ENCODE measurements around the gene PARP14. TPM values are rescaled to one million over a fixed set of nuclear protein-coding genes. Genes with fewer than 3 reads are reported as not detected.

Gene PARP14
- total RNA-seq, 1 experiment from 2014 or later = 46.0 TPM

GRCh38 chr3:122695927-122696561 lies 15.4 kb downstream of the PARP14 start:
- TF ChIP-seq TCF7L2 (IDR thresholded peaks at IDR 0.05; ENCODE audit: low read depth, low read length) (no peak), SIN3A (IDR thresholded peaks at IDR 0.05; ENCODE audit: borderline replicate concordance, insufficient read depth, low read depth, low read length) (no peak)
- Histone ChIP-seq H3K36me3 (ENCODE audit: control insufficient read depth, insufficient read depth, low read length) (peaks cover 2% of the 10 kb centered on the region; the same call in 1 of the 2 replicates), H3K4me3 (ENCODE audit: low read depth in 2 of 2, low read length in 2 of 2) (no peak overlapping the region), H3K4me1 (ENCODE audit: control insufficient read depth, insufficient read depth, low read length) (peaks cover 5% of the 10 kb centered on the region), H3K9me3 (ENCODE audit: control insufficient read depth, insufficient read depth, low read depth, low read length) (no peaks in the 10 kb centered on the region), H3K27ac (ENCODE audit: low read length) (no peak overlapping the region), H3K27me3 (ENCODE audit: control insufficient read depth, insufficient read depth, low read length) (no peaks in the 10 kb centered on the region)
- BruUV-seq (replicated peaks) = no TSS peak
- ATAC-seq = no peak
- in situ Hi-C loops (cut with HindIII; ENCODE audit: low pct_unique_long_range_greater_than_20kb, low sequenced_read_pairs) (no loop called here), intact Hi-C loops (cut with micrococcal nuclease; ENCODE audit: unreplicated experiment) (no loop called here)
- CTCF ChIA-PET = no interaction called here
- no peak for DNase-seq (ENCODE audit: low read depth, low spot score)
- POLR2A ChIA-PET = interaction anchor here (0.6 kb wide), 1 partner anchor 836 kb away, joined by 3 read pairs; no protein-coding TSS in a partner anchor

- intact Hi-C loops (cut with micrococcal nuclease; ENCODE audit: unreplicated experiment) = no loop called here
- CTCF ChIA-PET = no interaction called here
- no peak overlapping the region for H3K4me3 ChIP-seq (ENCODE audit: low read depth in 2 of 2, low read length in 2 of 2)
- TF ChIP-seq SIN3A (IDR thresholded peaks at IDR 0.05; ENCODE audit: borderline replicate concordance, insufficient read depth, low read depth, low read length) = no peak
- no peak for TF ChIP-seq POLR2AphosphoS5 (IDR thresholded peaks at IDR 0.05; ENCODE audit: low read depth, low read length)
- no peak for TF ChIP-seq CTCF (IDR thresholded peaks at IDR 0.05)
- no peak for TF ChIP-seq TCF7L2 (IDR thresholded peaks at IDR 0.05; ENCODE audit: low read depth, low read length)
- TF ChIP-seq REST (IDR thresholded peaks at IDR 0.05; ENCODE audit: insufficient read depth in 1 of 2, low read depth in 2 of 2, low read length in 1 of 2) = no peak
- no peak overlapping the region for H3K27ac ChIP-seq (ENCODE audit: low read length)
- ATAC-seq = no peak
- no peaks in the 10 kb centered on the region for H3K9me3 ChIP-seq (ENCODE audit: control insufficient read depth, insufficient read depth, low read depth, low read length)
- in situ Hi-C loops (cut with HindIII; ENCODE audit: low pct_unique_long_range_greater_than_20kb, low sequenced_read_pairs) = no loop called here
- no peaks in the 10 kb centered on the region for H3K4me1 ChIP-seq (ENCODE audit: control insufficient read depth, insufficient read depth, low read length)
- no peak for DNase-seq (ENCODE audit: low read depth, low spot score)
- H3K36me3 ChIP-seq (ENCODE audit: control insufficient read depth, insufficient read depth, low read length) = 0 out of 2 replicates have a peak, but pooled peaks cover 2% of the 10 kb centered on the region
- BruUV-seq (replicated peaks) = no TSS peak
- H3K27me3 ChIP-seq (ENCODE audit: control insufficient read depth, insufficient read depth, low read length) = no peaks in the 10 kb centered on the region
- POLR2A ChIA-PET = no interaction called here
Measured at GRCh38 chr3:122697952-122698620, 17.4 kb downstream of the PARP14 start.

- CTCF ChIA-PET = no interaction called here
- no peaks in the 10 kb centered on the region for H3K27me3 ChIP-seq (ENCODE audit: control insufficient read depth, insufficient read depth, low read length)
- H3K9me3 ChIP-seq (ENCODE audit: control insufficient read depth, insufficient read depth, low read depth, low read length) = no peaks in the 10 kb centered on the region
- POLR2A ChIA-PET = interaction anchor here (0.7 kb wide), 1 partner anchor 215 kb away, joined by 3 read pairs; no protein-coding TSS in a partner anchor
- ATAC-seq = no peak
- H3K36me3 ChIP-seq (ENCODE audit: control insufficient read depth, insufficient read depth, low read length) = 0 out of 2 replicates have a peak, but pooled peaks cover 5% of the 10 kb centered on the region
- BruUV-seq (replicated peaks) = no TSS peak
- H3K4me1 ChIP-seq (ENCODE audit: control insufficient read depth, insufficient read depth, low read length) = no peaks in the 10 kb centered on the region
- TF ChIP-seq CTCF (IDR thresholded peaks at IDR 0.05) (no peak), TCF7L2 (IDR thresholded peaks at IDR 0.05; ENCODE audit: low read depth, low read length) (no peak)
- in situ Hi-C loops (cut with HindIII; ENCODE audit: low pct_unique_long_range_greater_than_20kb, low sequenced_read_pairs) (no loop called here), intact Hi-C loops (cut with micrococcal nuclease; ENCODE audit: unreplicated experiment) (no loop called here)
- H3K27ac ChIP-seq (ENCODE audit: low read length) = no peak overlapping the region
- no peak overlapping the region for H3K4me3 ChIP-seq (ENCODE audit: low read depth in 2 of 2, low read length in 2 of 2)
- DNase-seq (ENCODE audit: low read depth, low spot score) = no peak
Measured at GRCh38 chr3:122700193-122700592, 19.6 kb downstream of the PARP14 start.

All from Panc1 (cell line).